GM11168 (cell line): Measurements from ENCODE around the gene UTP15.

ENCODE experiments used
- in situ Hi-C: fragments of 300-500 bp; cut with MboI; formaldehyde crosslinking; loops from one replicate; pipeline ENCODE4 v1.12.0; 2022; ENCODE audit warnings: low sequenced_read_pairs; ENCODE audit not compliant: unreplicated experiment

UTP15 gene

DNA sequence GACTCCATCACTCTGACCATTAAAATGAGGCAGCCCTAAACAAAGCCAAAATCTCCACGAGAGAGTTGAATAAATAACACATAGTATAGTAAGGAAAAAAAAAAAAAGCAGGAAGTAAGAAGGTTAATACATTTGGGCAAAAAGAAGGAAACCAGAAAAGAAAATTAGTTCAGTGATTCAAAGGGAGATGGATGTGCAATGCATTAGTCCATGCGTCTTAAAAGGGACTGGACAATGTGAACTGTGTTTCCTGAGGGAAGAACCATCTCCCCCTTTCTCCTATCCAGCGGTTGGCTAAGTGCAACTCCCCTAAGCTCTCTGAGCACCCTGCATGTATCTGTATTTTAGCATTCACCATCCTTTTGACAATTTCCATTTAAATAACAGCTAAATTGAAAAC lies 1.5 kb upstream of the UTP15 start:
- in situ Hi-C loops = no loop called here

DNA sequence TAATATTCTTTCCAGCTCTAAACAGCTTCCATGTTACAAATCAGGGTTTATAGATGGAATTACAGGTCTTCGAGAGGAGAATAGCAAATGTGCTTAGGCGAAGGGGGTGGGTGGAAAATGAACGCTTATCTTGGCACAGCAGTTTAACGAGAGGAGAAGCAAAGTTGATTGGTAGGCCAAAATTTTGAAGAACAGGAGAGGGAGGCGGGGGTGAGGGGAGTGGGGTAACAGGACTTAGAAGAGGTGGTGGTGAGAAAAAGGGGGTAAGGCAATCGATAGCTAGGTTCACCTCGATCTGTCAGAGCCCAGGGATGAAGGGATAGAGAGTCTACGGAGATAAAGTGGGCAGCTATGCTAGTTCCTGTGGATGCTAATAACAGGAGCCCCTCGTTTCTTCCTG lies 868 bp upstream of the UTP15 start:
- in situ Hi-C loops = no loop called here

DNA sequence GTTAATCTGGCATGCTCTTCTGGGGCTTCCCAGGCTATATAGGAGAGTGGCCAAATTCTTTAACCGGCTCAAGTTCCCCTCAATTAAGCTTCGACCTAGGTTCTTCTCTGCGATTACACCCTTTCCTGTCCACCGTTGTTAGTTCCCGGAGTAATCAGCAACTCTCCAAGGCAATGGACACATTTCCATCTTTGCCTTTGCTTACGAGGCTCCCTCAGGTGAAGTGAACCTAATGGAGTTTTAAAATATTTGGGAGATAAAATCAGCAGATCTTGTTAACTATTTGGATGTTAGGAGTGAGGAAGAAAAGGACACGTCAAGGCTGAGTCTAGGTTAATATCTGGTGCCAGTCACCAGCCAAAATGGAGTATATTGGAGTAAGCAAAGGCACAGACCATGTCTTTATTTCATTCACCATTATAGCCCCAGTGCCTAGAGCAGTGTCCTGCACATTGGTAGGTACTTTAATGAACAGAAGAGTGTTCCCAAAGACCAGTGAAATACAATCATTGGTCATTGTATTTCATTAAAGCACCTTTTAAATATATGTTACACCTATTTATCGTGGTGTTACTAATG lies 515 bp downstream of the UTP15 start:
- in situ Hi-C loops = no loop called here

DNA sequence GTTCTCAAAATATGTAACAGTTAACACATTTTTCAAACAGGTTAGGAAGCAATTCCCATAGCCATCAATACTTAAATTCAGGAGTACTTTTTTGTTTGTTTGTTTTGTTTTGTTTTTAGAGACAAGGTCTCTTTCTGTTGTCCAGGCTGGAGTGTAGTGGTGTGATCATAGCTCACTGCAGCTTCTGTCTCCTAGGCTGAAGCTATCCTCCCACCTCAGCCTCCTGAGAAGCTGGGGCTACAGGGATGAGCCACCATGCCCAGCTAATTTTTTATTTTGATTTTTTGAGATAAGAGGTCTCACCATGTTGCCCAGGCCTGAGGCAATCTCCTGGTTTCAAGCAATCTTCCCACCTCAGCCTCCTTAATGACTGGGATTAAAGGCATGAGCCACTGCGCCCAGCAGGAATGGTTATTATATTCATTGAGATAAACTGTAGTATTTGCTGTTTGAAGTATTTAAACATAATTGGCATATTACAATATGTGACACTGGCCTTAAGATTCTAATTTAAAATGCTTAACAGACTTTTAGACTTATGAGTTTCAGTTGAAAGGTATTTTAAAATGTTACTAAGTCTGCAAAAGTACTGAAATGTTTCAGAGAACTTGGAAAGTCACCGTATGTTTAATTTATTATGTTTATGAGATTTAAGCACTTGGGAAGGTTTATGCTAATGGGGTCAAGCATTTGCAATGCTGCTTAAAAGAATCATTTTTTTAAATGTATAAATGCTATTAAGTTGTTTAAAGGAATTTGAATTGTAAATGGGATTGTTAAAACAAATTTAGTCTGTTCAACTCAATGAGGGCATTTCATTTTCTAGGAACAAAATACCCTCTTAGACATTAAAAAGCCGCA lies 17.0 kb downstream of the UTP15 start:
- in situ Hi-C loops = no loop called here

DNA sequence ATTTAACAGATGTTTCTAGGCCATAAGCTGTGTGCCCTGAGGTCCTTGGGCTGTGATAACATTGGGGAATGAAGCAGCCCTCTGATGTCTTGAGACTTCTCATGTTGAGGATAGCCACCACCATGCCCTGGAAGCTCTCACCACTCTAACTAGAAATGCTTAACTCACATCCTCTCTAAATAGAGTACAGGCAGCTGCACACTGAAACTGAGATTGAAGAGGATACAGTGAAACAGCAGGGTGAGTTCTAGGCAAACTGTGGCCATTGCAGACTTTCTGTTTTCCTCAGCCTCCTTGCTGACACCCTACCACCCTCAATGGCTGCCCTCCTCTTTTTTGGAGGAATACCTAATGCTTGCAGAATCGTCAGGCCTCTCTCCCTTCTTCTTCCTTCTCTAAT lies 22.4 kb downstream of the UTP15 start:
- in situ Hi-C loops = no loop called here

DNA sequence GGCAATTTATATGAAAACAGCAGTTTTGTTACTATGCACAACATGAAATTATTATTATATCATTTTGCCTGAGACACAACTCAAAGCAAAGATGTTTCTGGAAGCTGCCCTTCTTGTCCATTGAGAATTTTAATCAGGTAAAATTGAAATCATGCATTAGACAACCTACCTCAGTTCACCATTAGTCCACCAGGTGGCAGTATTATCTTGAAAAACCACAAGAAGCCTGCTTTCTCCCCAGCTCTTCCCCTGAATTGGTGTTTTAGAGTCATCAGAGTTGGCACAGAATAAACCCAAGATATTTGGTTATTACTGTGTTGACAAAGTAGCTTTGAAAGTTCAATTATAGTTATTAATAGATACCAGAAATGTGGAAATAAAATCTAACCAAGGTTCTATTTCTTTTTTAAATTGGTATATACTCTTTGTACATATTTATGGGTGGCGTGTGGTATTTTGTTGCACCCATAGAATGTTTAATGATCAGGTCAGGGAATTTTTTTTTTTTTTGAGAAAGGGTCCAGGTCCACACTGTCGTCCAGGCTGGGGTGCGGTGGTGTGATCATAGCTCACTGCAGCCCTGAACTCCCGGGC lies 25.7 kb downstream of the UTP15 start:
- in situ Hi-C loops = loop anchor here (5.0 kb wide), 2 partner anchors 101 to 201 kb away; no protein-coding TSS in a partner anchor

DNA sequence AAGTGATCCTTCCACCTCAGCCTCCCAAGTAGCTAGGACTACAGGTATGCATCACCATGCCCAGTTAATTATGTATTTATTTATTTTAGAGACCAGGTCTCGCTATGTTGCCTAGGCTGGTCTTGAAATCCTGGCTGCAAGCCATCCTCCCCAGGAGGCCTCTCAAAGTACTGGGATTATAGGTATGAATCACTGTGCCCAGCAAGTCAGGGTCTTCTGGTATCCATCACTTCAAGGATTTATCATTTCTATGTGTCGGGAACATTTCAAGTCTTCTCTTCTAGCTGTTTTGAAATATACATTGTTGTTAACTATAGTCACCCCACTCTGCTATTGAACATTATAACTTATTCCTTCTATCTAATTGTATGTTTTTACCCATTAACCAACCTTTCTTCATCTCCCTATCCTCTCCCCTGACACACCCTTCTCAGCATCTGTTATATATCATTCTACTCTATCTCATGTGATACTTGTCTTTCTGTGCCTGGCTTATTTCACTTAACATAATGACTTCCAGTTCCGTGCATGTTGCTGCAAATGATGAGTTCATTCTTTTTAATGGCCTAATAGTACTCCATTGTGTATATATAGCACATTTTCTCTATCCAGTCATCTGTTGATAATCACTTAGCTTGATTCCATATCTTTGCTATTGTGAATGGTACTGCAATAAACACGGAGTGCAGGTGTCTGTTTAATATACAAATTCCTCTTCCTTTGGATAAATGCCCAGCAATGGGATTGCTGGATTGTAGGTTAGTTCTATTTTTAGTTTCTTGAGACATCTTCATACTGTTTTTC lies 26.4 kb downstream of the UTP15 start:
- in situ Hi-C loops = loop anchor here (5.0 kb wide), 2 partner anchors 100 to 200 kb away; no protein-coding TSS in a partner anchor

DNA sequence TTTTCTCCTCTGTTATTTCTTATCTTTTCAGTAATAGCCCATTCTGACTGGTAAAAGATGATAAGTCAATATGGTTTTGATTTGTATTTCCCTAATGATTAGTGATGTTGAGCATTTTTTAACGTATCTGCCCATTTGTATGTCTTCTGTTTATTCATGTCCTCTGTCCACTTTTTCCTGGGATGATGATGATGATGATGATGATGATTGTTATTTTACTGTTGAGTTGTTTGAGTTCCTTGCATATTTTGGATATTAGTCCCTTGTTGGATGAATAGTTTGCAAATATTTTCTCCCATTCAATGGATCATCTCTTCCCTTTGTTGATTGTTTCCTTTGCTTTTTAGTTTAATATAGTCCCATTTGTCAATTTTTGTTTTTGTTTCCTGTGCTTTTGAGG lies 27.0 kb downstream of the UTP15 start:
- in situ Hi-C loops = loop anchor here (5.0 kb wide), 2 partner anchors 100 to 200 kb away; no protein-coding TSS in a partner anchor

DNA sequence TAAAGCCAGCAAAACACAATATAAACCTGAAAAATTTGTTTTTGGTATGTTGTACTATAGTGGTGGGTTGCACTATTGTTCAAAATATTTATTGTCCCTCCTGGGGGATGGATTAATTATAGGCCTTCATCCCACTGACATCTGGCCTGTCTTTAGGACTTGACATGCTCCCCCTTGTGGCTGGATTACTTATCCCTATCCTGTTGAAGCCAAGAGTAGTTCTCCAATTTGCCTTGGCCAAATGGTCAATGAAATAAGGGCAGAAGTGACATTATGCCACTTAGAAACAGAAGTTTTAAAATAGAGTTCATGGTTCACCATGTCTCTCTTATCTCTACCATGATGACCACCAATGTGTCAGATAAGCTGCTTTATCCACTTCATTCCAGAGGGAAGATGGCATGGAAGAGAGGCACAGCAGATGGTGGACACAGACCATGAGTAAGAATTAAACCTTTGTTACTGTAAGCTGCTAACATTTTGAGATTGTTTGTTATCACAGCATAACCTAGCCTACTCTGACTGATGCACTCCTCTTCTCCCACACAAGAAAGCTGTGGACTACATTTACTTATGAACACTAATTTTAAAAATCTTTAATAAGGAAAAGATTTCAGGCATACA lies 31.3 kb downstream of the UTP15 start:
- in situ Hi-C loops = no loop called here

DNA sequence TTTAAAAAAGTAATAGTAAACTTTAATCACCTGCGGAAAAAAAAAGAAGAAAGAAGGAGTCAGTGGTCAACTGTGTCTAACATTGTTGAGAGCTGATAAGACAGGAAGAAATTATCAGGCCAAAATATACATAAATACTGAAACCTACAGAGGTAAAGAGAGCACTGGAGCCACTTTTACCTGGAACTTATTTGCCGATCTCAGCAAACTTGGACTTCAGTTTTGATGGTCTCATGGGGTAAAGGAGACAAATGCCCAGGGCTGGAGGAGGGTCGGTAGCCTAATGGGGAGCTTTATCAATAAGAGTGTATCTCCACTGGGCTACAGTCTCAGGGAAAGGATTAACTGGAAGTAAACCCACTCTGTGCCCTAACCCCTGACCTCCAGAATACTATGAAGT lies 33.8 kb downstream of the UTP15 start:
- in situ Hi-C loops = no loop called here

DNA sequence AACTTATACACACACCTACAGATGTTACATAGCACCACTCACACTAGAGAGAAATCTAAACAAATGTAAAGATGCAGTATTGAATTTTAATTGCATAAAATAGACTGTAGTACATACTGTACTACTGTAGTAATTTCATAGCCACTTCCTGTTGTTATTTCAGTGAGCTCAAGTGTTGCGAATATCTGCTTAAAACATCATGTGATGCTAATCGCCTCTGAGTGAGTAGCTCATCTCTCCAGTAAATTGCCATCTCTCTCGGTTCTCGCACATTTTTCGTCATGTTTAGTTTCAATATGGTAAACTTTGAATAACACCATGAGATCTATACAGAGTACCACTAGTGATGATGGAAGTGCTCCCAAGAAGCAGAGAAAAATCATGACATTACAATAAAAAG lies 38.5 kb downstream of the UTP15 start:
- in situ Hi-C loops = no loop called here

DNA sequence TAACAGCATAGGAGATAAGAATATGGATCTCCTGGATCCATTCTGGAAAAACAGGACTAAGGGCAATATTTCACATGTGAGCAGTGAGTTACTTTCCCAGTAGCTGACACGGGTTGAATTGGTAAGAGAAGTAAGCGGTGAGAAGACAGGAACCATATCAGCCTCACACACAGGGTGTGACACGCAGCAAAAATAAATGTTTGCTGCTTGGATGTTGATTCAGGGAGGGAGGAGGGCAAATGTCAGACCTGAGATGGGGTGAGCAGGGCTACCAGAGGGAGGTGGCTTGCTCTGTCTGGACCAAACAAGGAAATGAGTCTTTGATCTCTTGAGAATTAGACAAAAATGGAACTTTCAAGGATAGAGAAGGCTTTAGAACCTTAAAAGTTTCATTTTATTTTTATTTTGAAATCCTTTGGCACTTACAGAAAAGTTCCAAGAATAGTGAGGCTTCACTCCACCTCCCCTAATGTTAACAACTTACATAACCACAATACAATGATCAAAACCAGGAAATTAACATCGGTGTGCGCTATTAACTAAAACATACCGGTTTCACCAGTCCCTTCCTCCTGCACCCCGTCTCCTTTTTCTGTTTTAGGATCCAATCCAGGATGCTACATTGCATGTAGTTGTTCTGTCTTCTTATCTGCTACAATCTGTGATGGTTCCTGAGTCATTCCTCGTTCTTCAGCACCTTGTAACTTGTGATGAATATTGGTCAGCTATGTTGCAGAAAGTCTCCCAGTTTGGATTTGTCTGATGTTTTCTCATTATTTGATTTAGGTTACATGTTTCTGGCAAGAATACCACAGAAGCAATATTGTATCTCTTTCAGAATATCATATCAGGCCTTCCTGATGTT lies 39.9 kb downstream of the UTP15 start:
- in situ Hi-C loops = no loop called here

DNA sequence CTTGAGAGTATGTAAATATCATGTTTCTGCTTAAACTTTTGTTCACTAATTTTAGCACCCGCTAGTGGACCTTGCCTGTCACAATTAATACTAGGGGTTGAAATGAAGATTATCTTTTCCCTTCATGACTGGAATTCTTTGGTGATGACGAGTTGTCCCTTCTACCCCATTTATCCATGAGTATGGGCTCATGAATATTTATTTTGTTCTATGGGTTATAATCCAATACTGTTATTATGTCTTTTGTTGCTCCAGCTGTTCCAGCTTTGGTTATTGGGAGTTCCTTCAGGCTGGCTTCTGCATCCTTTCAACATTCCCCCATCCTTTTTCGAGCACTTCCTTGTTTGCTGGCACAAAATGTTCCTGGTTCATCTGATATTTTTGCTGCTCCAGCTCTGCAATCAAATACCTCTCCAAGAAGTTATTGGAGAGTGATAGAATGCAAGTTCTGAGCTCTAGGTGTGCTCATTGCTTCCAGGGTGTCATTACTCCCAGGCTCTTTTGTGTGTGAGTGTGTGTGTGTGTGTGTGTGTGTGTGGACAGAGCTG lies 40.7 kb downstream of the UTP15 start:
- in situ Hi-C loops = no loop called here

DNA sequence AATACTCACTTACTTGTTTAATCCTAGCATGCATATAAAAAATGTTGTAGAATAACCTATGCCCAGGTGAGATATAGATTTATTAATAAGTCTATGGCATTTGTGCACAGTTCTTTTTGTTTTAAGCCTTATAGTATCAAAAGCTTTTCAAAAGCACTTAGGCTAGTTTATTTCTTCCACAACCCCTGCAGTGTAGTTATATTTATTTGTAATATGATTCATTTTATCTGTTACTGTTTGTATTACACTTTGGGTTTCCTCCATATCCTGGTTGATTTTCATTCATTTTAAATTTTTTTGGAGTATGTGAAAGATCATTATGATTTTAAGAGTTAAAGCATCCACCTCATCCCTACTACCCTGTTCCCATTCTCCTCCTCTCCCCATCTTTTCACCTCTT lies 41.7 kb downstream of the UTP15 start:
- in situ Hi-C loops = no loop called here

DNA sequence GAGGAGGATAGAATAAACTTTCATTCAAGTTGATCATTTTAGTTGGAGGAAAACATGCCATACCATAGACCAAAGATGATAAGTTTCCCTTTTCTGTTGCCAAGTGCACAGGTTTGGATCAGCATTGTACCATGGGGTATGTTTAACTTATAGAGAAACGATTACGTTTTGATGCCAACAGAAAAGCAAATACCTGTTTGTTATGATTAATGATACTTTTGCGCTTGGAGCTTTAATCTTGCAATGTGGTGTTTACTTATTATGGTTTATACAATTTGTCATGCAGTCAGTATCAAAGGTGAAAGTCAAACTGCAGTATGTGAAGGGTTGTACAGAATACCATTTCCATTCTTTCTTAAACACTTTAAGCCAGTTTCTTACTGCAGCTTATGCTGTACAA lies 47.3 kb downstream of the UTP15 start:
- in situ Hi-C loops = no loop called here

DNA sequence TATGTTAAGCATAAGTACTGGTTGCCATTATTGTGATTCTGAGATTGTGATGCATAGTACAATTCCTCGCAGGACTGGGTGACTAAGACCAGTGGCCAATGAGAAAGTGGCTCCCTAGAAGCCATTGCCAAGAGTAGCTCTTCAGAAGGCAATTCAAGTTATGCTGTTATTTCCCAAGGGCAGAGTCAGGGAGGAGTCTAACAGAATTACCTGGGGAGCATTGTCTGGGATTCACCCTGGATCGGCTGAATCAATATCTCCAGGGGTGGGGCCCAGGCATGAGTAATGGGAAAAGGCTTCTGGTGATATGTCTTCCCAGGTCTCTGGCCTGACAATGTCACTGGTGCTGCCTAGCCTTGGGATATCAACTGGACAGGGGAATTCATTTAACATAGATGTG lies 49.5 kb downstream of the UTP15 start:
- in situ Hi-C loops = no loop called here

DNA sequence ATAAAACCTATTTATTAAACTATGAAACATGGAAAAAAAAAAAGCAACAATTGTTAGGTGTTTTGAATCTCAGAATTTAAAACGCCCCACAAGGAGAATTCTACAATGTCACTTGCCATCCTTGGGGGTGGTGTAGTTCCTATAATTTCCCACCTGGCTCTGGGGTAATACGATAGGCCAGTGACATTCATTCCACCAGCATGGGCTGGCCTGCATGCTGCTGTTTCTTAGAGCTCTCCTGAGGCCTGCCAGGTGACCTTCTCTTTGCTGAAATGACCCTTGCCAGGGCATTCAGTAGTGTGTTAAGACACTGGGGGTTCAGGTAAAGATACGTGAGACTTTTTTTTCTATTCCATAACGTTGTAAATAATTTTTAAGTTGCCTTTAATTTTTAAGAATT lies 50.4 kb downstream of the UTP15 start:
- in situ Hi-C loops = no loop called here

DNA sequence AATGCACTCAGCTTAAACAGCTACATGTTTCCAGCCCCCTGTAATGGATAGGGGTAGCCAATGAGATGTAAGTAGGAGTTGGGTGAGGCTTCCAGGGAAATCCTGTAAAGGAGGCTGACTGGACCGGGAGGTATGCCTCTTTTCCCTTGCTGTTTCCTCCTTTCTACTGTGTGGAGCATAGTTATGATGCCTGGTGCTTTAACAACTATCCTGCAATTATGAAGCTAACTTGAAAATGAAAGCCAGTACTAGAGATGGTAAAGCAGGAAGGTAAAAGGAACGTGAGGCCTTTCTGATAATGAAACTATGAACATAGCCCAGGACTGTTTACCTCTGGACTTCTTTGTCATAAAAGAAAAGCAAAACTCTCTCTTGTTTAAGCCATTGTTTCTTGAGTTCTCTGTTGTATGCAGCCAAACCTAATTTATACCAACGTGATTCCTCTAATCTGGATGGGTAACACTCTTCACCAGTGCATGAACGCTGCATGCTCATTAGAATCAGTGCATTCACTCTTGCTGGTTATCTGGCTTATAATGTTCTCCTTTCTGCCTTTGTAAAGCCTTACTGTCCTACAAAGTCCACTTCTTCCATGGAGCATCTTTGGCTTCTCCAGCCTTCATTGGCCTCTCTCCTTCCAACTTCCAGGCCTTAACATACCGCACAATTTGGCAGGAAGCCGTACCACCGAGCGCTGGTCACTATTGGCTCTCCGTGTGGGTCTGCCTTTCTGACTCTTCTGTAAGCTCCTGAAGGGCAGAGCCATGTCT lies 52.2 kb downstream of the UTP15 start:
- in situ Hi-C loops = no loop called here
